SU-DHL-6 (cell line): ENCODE data around the gene MPRIP.

Experiments used
- H2AFZ ChIP-seq: fragments of 200-600 bp; sonication (generic); 2 replicates; pipeline ENCODE4 v1.6.1; 2014; ENCODE audit warnings: low read depth, mild to moderate bottlenecking, moderate library complexity, mixed read lengths, antibody characterized with exemption, low read length; ENCODE audit not compliant: severe bottlenecking
- H3F3A ChIP-seq: fragments of 200-600 bp; shearing (Covaris generic); 2 replicates; pipeline ENCODE4 v1.6.0; 2016; ENCODE audit warnings: antibody characterized with exemption, mild to moderate bottlenecking; ENCODE audit not compliant: insufficient read depth
- H3K27ac ChIP-seq: fragments of 200-600 bp; sonication (generic); 2 replicates; pipeline ENCODE4 v1.5.1; 2016; ENCODE audit warnings: low read depth, mild to moderate bottlenecking, low read length, moderate library complexity, mixed read lengths
- H3K27me3 ChIP-seq: fragments of 200-600 bp; sonication (generic), shearing (Covaris generic); 2 replicates; pipeline ENCODE4 v1.6.0; 2014; ENCODE audit warnings: mild to moderate bottlenecking, low read length
- H3K36me3 ChIP-seq: fragments of 200-600 bp; sonication (generic); 2 replicates; pipeline ENCODE4 v1.6.1; 2014; ENCODE audit warnings: mild to moderate bottlenecking, low read length, mixed read lengths
- H3K4me2 ChIP-seq: fragments of 300-600, 200-600 bp; shearing (Covaris generic), sonication (generic); 2 replicates; pipeline ENCODE4 v1.6.0; 2014; ENCODE audit warnings: low read length, low read depth, mild to moderate bottlenecking; ENCODE audit not compliant: poor library complexity, severe bottlenecking
- H3K4me3 ChIP-seq: fragments of 200-600 bp; sonication (generic); 2 replicates; pipeline ENCODE4 v1.5.1; 2014; ENCODE audit warnings: antibody characterized with exemption, low read length, mild to moderate bottlenecking, mixed read lengths; ENCODE audit not compliant: insufficient read depth, poor library complexity, severe bottlenecking
- H3K79me2 ChIP-seq: fragments of 200-600 bp; sonication (generic); 2 replicates; pipeline ENCODE4 v1.6.1; 2014; ENCODE audit warnings: mild to moderate bottlenecking, low read length, moderate library complexity; ENCODE audit not compliant: insufficient read depth
- H3K9ac ChIP-seq: fragments of 200-600 bp; sonication (generic); 2 replicates; pipeline ENCODE4 v1.7.0; 2014; ENCODE audit warnings: mild to moderate bottlenecking, low read length
- H3K9me2 ChIP-seq: fragments of 200-600 bp; sonication (generic); replicated peaks from 2 replicates; pipeline ENCODE4 v1.6.1; 2014; ENCODE audit warnings: low read length; ENCODE audit not compliant: insufficient read depth
- H3K9me3 ChIP-seq: fragments of 200-600 bp; sonication (generic); 2 replicates; pipeline ENCODE4 v1.6.1; 2014; ENCODE audit warnings: low read length, mixed read lengths; ENCODE audit not compliant: insufficient read depth
- H4K20me1 ChIP-seq: fragments of 200-600 bp; sonication (generic); 2 replicates; pipeline ENCODE4 v1.6.1; 2014; ENCODE audit warnings: low read depth, mild to moderate bottlenecking, antibody characterized with exemption, low read length, moderate library complexity, mixed read lengths
- EZH2phosphoT487 ChIP-seq: fragments of 200-600 bp; sonication (generic), shearing (Covaris generic); conservative IDR thresholded peaks from 2 replicates; pipeline ENCODE4 v1.6.1; 2018; ENCODE audit warnings: mild to moderate bottlenecking, antibody characterized with exemption, low read length, moderate library complexity, mixed read lengths
- TF ChIP-seq, protein P1 (sequence below): fragments of 200-600 bp; sonication (generic); IDR thresholded peaks from one replicate; pipeline ENCODE4 v1.5.1; 2017; ENCODE audit warnings: antibody characterized with exemption, mild to moderate bottlenecking, low read length, moderate library complexity; ENCODE audit not compliant: insufficient read depth, poor library complexity, severe bottlenecking

Gene MPRIP

DNA sequence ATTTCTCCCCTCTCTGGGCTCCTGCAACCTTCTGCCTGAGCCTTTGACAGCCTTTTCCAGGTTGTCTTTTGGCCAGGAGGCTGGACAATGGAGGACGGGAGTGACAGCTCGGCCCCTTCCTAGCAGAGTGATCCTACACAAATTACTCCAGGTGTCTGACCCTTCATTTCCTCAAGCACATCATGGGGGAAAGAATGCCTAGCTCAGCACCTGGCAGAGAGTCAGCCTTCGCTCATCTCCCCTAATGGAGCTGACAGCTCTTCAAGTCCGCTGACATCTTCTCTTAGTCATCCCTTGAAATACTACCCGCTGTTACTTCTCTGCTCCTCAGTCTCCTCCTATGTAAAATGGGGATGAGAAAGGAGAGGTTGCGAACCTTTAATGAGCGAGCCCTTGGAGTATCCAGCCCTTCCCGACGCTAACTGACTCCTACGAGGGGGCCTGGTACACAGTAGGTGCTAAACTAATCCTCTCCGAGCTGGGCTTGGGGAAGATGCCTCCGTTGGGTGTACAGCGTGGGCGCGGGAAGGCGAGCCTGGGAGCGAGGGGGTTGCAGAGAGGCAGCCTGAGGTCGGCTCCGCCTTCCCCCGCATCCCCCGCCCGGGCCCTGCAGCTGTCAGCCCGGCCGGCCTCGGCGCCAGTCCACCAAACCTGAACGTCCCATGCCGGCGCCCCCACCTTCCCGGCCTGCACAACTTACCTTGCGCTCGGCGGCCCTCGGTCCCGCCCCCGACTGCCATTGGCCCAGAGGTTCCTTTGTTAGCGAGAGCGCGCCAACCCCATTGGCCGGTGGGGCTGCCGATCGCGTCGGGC lies 480 bp upstream of the MPRIP start:
- H4K20me1 ChIP-seq = peaks cover 6% of the 10 kb centered on the region; the same call in 1 of the 2 replicates
- H3F3A ChIP-seq = peaks cover 14% of the 10 kb centered on the region
- peak overlapping the region; percentile 50 for H3K4me3 ChIP-seq
- no peaks in the 10 kb centered on the region for H3K27me3 ChIP-seq
- H3K36me3 ChIP-seq = peaks cover 6% of the 10 kb centered on the region; the same call in 1 of the 2 replicates
- H3K9me3 ChIP-seq = no peaks in the 10 kb centered on the region
- H3K9me2 ChIP-seq = no peaks in the 10 kb centered on the region
- TF ChIP-seq, protein P1, sequence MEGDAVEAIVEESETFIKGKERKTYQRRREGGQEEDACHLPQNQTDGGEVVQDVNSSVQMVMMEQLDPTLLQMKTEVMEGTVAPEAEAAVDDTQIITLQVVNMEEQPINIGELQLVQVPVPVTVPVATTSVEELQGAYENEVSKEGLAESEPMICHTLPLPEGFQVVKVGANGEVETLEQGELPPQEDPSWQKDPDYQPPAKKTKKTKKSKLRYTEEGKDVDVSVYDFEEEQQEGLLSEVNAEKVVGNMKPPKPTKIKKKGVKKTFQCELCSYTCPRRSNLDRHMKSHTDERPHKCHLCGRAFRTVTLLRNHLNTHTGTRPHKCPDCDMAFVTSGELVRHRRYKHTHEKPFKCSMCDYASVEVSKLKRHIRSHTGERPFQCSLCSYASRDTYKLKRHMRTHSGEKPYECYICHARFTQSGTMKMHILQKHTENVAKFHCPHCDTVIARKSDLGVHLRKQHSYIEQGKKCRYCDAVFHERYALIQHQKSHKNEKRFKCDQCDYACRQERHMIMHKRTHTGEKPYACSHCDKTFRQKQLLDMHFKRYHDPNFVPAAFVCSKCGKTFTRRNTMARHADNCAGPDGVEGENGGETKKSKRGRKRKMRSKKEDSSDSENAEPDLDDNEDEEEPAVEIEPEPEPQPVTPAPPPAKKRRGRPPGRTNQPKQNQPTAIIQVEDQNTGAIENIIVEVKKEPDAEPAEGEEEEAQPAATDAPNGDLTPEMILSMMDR = no peak
- no peak for TF ChIP-seq EZH2phosphoT487
- peak overlapping the region; percentile 72 for H3K4me2 ChIP-seq
- peak overlapping the region; percentile 91 for H2AFZ ChIP-seq
- peak overlapping the region; percentile 56 for H3K9ac ChIP-seq
- peaks cover 22% of the 10 kb centered on the region for H3K79me2 ChIP-seq
- no peak overlapping the region for H3K27ac ChIP-seq

DNA sequence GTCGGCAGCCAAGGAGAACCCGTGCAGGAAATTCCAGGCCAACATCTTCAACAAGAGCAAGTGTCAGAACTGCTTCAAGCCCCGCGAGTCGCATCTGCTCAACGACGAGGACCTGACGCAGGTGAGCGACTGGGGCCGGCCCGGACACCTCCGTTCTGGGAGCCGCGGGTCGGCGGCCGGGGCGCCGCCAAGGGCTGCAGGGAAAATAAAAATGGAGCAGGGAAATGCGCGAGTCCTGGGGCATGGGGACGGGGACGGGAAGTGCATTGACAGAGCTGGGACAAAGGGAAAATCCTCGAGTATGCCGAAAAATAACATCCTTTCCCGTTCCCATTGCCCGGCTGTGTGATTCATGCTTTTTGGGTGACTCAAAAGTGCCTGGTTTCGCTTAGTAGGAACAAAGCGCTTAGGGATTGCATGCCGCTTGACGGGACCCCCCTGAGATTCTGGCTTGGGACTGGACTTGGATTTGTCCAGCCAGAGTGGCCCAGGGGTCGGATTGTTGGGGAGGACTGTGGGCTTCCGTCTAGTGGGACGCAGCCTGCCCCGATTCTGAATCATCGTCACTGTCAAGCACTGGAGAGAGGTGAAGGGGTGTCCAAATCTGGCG lies 699 bp downstream of the MPRIP start:
- no peaks in the 10 kb centered on the region for H3K9me3 ChIP-seq
- peak overlapping the region; percentile 62 for H3K9ac ChIP-seq
- TF ChIP-seq, protein P1 = no peak
- TF ChIP-seq EZH2phosphoT487 = no peak
- H3F3A ChIP-seq = peaks cover 14% of the 10 kb centered on the region
- H3K9me2 ChIP-seq = no peaks in the 10 kb centered on the region
- H4K20me1 ChIP-seq = peaks cover 6% of the 10 kb centered on the region; the same call in 1 of the 2 replicates
- peaks cover 32% of the 10 kb centered on the region for H3K79me2 ChIP-seq
- H3K36me3 ChIP-seq = peaks cover 6% of the 10 kb centered on the region; the same call in 1 of the 2 replicates
- H2AFZ ChIP-seq = no peak overlapping the region
- no peaks in the 10 kb centered on the region for H3K27me3 ChIP-seq
- H3K4me2 ChIP-seq = peak overlapping the region; percentile 53
- peak overlapping the region; percentile 70 for H3K4me3 ChIP-seq
- no peak overlapping the region for H3K27ac ChIP-seq

DNA sequence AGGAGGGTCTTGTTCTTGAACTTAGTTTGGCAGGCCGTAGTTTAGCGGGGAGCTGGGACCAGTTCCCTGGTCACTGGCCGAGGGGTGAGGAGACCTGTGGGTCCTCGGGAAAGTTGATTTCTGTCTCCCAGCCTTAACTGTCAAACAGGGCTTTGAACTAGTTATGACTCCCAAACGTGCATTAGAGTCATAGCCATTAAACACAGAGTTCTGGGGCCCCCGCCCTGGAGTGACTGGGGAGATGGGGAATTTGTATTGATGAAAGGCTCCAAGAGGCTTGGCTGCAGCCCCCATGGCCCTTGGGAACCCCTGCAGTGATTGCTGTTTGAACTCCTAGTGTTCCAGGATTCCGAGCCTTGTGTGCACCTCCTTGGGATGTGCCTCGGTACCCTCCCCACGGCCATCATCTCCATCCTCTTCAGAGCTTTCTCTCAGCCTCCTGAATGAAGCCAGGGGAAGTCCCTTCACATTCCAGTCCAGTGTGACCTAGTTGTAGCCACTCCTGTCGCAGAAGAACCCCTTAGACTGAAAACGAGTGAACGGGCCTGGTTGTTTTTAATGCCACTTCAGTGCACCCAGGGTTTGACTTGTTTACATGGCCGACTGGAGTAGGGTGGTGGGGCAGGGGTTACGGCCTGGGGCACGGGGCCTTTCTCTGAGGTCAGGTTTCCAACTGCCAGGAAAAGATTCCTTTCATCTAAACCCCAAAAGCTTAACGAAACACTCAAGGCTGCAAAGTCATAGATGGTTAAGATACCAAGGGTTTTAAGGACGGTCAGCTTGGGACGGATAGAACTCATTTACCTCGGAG lies 1.4 kb downstream of the MPRIP start:
- Histone ChIP-seq H4K20me1 (peaks cover 6% of the 10 kb centered on the region; the same call in 1 of the 2 replicates), H2AFZ (no peak overlapping the region), H3K27ac (no peak overlapping the region), H3F3A (peaks cover 14% of the 10 kb centered on the region), H3K79me2 (peaks cover 39% of the 10 kb centered on the region), H3K36me3 (peaks cover 6% of the 10 kb centered on the region; the same call in 1 of the 2 replicates), H3K9ac (peak overlapping the region; percentile 62), H3K4me2 (peak overlapping the region; percentile 53), H3K9me3 (no peaks in the 10 kb centered on the region), H3K4me3 (peak overlapping the region; percentile 70), H3K27me3 (no peaks in the 10 kb centered on the region), H3K9me2 (no peaks in the 10 kb centered on the region)
- TF ChIP-seq, protein P1 = no peak
- TF ChIP-seq EZH2phosphoT487 = no peak
